GM12878 (cell line): Measurements from ENCODE around the gene DENND4C. TPM values are rescaled to one million over a fixed set of nuclear protein-coding genes. Genes with fewer than 3 reads are reported as not detected.

ENCODE experiments used
- ATAC-seq: fragments of 200-7000 bp; cut with Tn5 transposase; 3 replicates; pipeline ENCODE4 v1.9.1; 2020; ENCODE audit warnings: mild to moderate bottlenecking, moderate library complexity
- BruUV-seq: library from RNA; stranded (reverse); fragments of 400-500 nt; replicated peaks from 2 replicates; lab custom pipeline; 2021; lab: Mats Ljungman, UMichigan
- CTCF ChIA-PET: fragments of 300-600 bp; sonication (Branson Sonifier 250); formaldehyde crosslinking; extraction: SDS; loops from one replicate; lab custom pipeline; 2021; ENCODE audit warnings: inconsistent platforms; lab: Yijun Ruan, JAX
- POLR2A ChIA-PET: fragments of 350-600 bp; formaldehyde crosslinking; extraction: SDS; loops from one replicate; lab custom pipeline; 2021; ENCODE audit warnings: inconsistent platforms; lab: Charles Lee
- RAD21 ChIA-PET: fragments of 300-600 bp; sonication (Branson Sonifier 250); formaldehyde crosslinking; loops from one replicate; lab custom pipeline; 2023; ENCODE audit warnings: antibody characterized with exemption; ENCODE audit not compliant: unreplicated experiment; lab: Charles Lee
- SMC1A ChIA-PET: fragments of 300-600 bp; sonication (Branson Sonifier 250); formaldehyde crosslinking; loops from one replicate; lab custom pipeline; 2023; ENCODE audit not compliant: unreplicated experiment, uncharacterized antibody; lab: Charles Lee
- DNase-seq: peaks from one replicate; pipeline ENCODE4 v3.0.0-alpha.2; 2011; ENCODE audit warnings: low read depth, low spot score
- FAIRE-seq: peaks from 3 replicates; lab custom pipeline; 2011; peaks lifted over from hg19 to GRCh38; lab: Jason Lieb, UNC
- H2AFZ ChIP-seq: 2 replicates; pipeline ENCODE4 v1.6.0; 2011; ENCODE audit warnings: low read depth, low read length, control low read depth; ENCODE audit not compliant: control insufficient read depth
- H3K27ac ChIP-seq: 2 replicates; pipeline ENCODE4 v1.5.1; 2011; ENCODE audit warnings: control low read depth; ENCODE audit not compliant: control insufficient read depth, insufficient read depth
- H3K27me3 ChIP-seq, 2 experiments: replicated peaks in 1 of 2; 2 replicates each; pipeline versions ENCODE4 v1.6.0 to v1.6.1; 2011; ENCODE audit warnings: low read length in 1 of 2; ENCODE audit not compliant: control insufficient read depth in 2 of 2, insufficient read depth in 2 of 2
- H3K36me3 ChIP-seq, 2 experiments: 2 replicates each; pipeline ENCODE4 v1.5.1; 2011; ENCODE audit warnings: low read length in 1 of 2; ENCODE audit not compliant: control insufficient read depth in 2 of 2, insufficient read depth in 2 of 2
- H3K4me1 ChIP-seq: 2 replicates; pipeline ENCODE4 v1.6.1; 2011; ENCODE audit warnings: mild to moderate bottlenecking, low read length, moderate library complexity, mixed read lengths; ENCODE audit not compliant: control insufficient read depth, insufficient read depth
- H3K4me2 ChIP-seq: 2 replicates; pipeline ENCODE4 v1.6.0; 2011; ENCODE audit warnings: control low read depth; ENCODE audit not compliant: control insufficient read depth, insufficient read depth
- H3K4me3 ChIP-seq: fragments of 200-600 bp; sonication (generic); 2 replicates; pipeline ENCODE4 v1.5.1; 2016
- H3K79me2 ChIP-seq: 2 replicates; pipeline ENCODE4 v1.6.0; 2011; ENCODE audit warnings: low read length; ENCODE audit not compliant: control insufficient read depth, insufficient read depth
- H3K9ac ChIP-seq: 2 replicates; pipeline ENCODE4 v1.8.0; 2011; ENCODE audit warnings: low read length, control low read depth, mixed read lengths; ENCODE audit not compliant: control insufficient read depth, insufficient read depth
- H3K9me3 ChIP-seq: replicated peaks from 3 replicates; pipeline ENCODE4 v1.5.1; 2011; ENCODE audit warnings: mild to moderate bottlenecking, low read length; ENCODE audit not compliant: control insufficient read depth, insufficient read depth
- H4K20me1 ChIP-seq: 2 replicates; pipeline ENCODE4 v1.6.0; 2011; ENCODE audit not compliant: control insufficient read depth, insufficient read depth
- EGR1 ChIP-seq, 2 experiments: IDR thresholded peaks; 1 replicate in 1 of 2; 2 replicates in 1 of 2; pipeline ENCODE4 v1.6.1; 2011 to 2012; ENCODE audit warnings: low read depth in 2 of 2, low read length in 2 of 2, borderline replicate concordance in 1 of 2, mild to moderate bottlenecking in 1 of 2, moderate library complexity in 1 of 2
- ESRRA ChIP-seq: IDR thresholded peaks from 2 replicates; pipeline ENCODE4 v1.6.1; 2012; ENCODE audit warnings: mild to moderate bottlenecking, low read length, improper control_type of control experiment
- RAD21 ChIP-seq: IDR thresholded peaks from 2 replicates; pipeline ENCODE4 v1.6.1; 2011; ENCODE audit warnings: mild to moderate bottlenecking, low read depth, low read length, moderate library complexity; ENCODE audit not compliant: insufficient read depth
- SIN3A ChIP-seq: IDR thresholded peaks from 2 replicates; pipeline ENCODE4 v1.6.1; 2012; ENCODE audit warnings: low read depth, low read length, improper control_type of control experiment
- STAT1 ChIP-seq: fragments of 450-650 bp; conservative IDR thresholded peaks from 2 replicates; pipeline ENCODE4 v1.6.1; 2014; ENCODE audit warnings: antibody characterized with exemption, mild to moderate bottlenecking
- TCF7 ChIP-seq: IDR thresholded peaks from 2 replicates; pipeline ENCODE4 v1.6.1; 2014; ENCODE audit warnings: antibody characterized with exemption, borderline replicate concordance
- ZNF274 ChIP-seq: IDR thresholded peaks from one replicate; pipeline ENCODE4 v1.8.0; 2011; ENCODE audit not compliant: insufficient read length, insufficient read depth
- ZSCAN29 ChIP-seq: fragments of 450-650 bp; IDR thresholded peaks from 2 replicates; pipeline ENCODE4 v1.6.1; 2017; ENCODE audit warnings: mild to moderate bottlenecking, moderate library complexity
- WGBS: methylation state at CpG from one replicate; pipeline ENCODE4 v1.1.6; 2016; ENCODE audit warnings: low lambda C conversion rate; ENCODE audit not compliant: insufficient replicate concordance, insufficient coverage; ENCODE audit errors: missing lambda C conversion rate; 5-methylcytosine and 5-hydroxymethylcytosine counted together
- in situ Hi-C: fragments of 300-500 bp; cut with MboI; formaldehyde crosslinking; loops from 9 replicates; pipeline ENCODE4 v1.14.3; 2018; ENCODE audit warnings: mixed read lengths
- intact Hi-C: fragments of 100-400 bp; cut with micrococcal nuclease; formaldehyde crosslinking; loops from one replicate; pipeline ENCODE4 v1.14.2; 2022; ENCODE audit not compliant: unreplicated experiment
- polyA plus RNA-seq, 11 experiments: library from polyadenylated mRNA; depleted of rRNA in 4 of 11; unstranded in 6 of 11; stranded (reverse) in 5 of 11; fragments of >200 nt; fragmentation: Nextera tagmentation in 4 of 11; fragmentation: Illumina TruSeq in 1 of 11; extraction: Ambion mirVana in 4 of 11; extraction: Trizol in 1 of 11; gene quantifications; 1 replicate in 1 of 11; 2 replicates in 10 of 11; pipeline versions ENCODE4 v1.2.1 to v1.2.3, GENCODE V29; 2011 to 2016; ENCODE audit warnings: inconsistent platforms in 2 of 11, missing spikeins in 2 of 11, low read depth in 1 of 11
- total RNA-seq, 4 experiments: library from RNA; depleted of rRNA in 3 of 4; stranded (reverse); fragments of >200 nt in 3 of 4; fragmentation: Illumina TruSeq in 1 of 4; extraction: Trizol in 1 of 4; gene quantifications; 2 replicates each; pipeline versions ENCODE4 v1.2.1 to v1.2.3, GENCODE V29; 2013 to 2021
- TF ChIP-seq, protein P1 (sequence below): fragments of 450-650 bp; IDR thresholded peaks from 2 replicates; pipeline ENCODE4 v1.6.1; 2014; ENCODE audit warnings: mild to moderate bottlenecking
- TF ChIP-seq, protein P2 (sequence below): fragments of 450-650 bp; IDR thresholded peaks from 2 replicates; pipeline ENCODE4 v1.6.1; 2018; ENCODE audit warnings: borderline replicate concordance, mild to moderate bottlenecking; ENCODE audit not compliant: partially characterized antibody
- TF ChIP-seq, protein P3 (sequence below), 3 experiments: IDR thresholded peaks in 2 of 3; conservative IDR thresholded peaks in 1 of 3; 2 replicates each; pipeline ENCODE4 v1.5.1; 2011; ENCODE audit warnings: low read depth in 3 of 3, low read length in 3 of 3, mild to moderate bottlenecking in 3 of 3, control low read depth in 2 of 3, moderate library complexity in 2 of 3, inconsistent platforms in 1 of 3, mixed read lengths in 1 of 3; ENCODE audit not compliant: control insufficient read depth in 2 of 3, insufficient read depth in 1 of 3; ENCODE audit errors: extremely low read depth in 1 of 3
- TF ChIP-seq, protein P4 (sequence below): fragments of 450-650 bp; IDR thresholded peaks from 2 replicates; pipeline ENCODE4 v1.6.1; 2017; ENCODE audit warnings: mild to moderate bottlenecking
- TF ChIP-seq, protein P5 (sequence below): fragments of 450-650 bp; IDR thresholded peaks from 2 replicates; pipeline ENCODE4 v1.6.1; 2016; ENCODE audit warnings: mild to moderate bottlenecking

Gene DENND4C
- total and polyA plus RNA-seq, 10 of the 15 experiments (the other 5 are each of a cell fraction or from before 2014, with no cell fraction given): 8.2 to 49.3 (median 24.7) TPM

DNA sequence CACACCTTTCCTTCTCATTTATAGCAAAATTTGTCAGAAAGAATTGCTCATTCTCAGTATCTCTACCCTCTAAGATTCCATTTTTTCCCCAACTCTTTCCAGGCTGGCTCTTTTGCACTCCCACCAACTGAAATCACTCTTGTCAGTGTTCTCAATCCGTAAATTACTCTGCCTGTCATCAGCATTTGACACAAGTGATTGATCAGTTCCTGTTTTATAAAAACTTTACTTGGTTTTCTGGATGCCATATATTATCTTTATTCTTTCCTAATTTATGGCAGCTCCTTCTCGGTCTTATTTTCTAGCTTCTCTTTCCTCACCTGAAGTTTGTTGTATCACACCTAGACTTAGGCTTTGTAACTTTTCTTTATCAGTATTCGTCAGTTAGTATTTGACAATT is 16.4 kb downstream of the DENND4C start:
- CTCF ChIA-PET: interaction anchor here (2.6 kb wide), 1 partner anchor 14 kb away, joined by 9 read pairs; no protein-coding TSS in a partner anchor
- Histone ChIP-seq H3K4me2 (no peak overlapping the region), H3K36me3 (no peaks in the 10 kb centered on the region; a peak in 2 of 4 replicates), H3K9ac (no peak overlapping the region), H3K4me3 (no peak overlapping the region), H3K79me2 (peaks cover 66% of the 10 kb centered on the region), H3K4me1 (no peaks in the 10 kb centered on the region; the same call in 1 of the 2 replicates), H3K9me3 (no peaks in the 10 kb centered on the region; the same call in 2 of the 3 replicates), H3K27ac (no peak overlapping the region), H4K20me1 (no peaks in the 10 kb centered on the region), H2AFZ (no peak overlapping the region), H3K27me3 (no peaks in the 10 kb centered on the region)
- ATAC-seq: no peak
- no peak for FAIRE-seq
- RAD21 ChIA-PET: interaction anchor here (0.9 kb wide), 1 partner anchor 14 kb away, joined by 3 read pairs; no protein-coding TSS in a partner anchor
- no TSS peak for BruUV-seq
- in situ Hi-C loops: no loop called here
- no peak for DNase-seq
- POLR2A ChIA-PET: interaction anchor here (1.3 kb wide), 1 partner anchor 13 kb away, joined by 3 read pairs; no protein-coding TSS in a partner anchor
- intact Hi-C loops: no loop called here
- SMC1A ChIA-PET: interaction anchor here (0.9 to 1.4 kb wide), 3 partner anchors 11 to 161 kb away, joined by 3 to 4 read pairs (median 3); no protein-coding TSS in a partner anchor
- no peak for TF ChIP-seq TCF7
- TF ChIP-seq, protein P1, sequence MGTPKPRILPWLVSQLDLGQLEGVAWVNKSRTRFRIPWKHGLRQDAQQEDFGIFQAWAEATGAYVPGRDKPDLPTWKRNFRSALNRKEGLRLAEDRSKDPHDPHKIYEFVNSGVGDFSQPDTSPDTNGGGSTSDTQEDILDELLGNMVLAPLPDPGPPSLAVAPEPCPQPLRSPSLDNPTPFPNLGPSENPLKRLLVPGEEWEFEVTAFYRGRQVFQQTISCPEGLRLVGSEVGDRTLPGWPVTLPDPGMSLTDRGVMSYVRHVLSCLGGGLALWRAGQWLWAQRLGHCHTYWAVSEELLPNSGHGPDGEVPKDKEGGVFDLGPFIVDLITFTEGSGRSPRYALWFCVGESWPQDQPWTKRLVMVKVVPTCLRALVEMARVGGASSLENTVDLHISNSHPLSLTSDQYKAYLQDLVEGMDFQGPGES: no peak
- no peak for TF ChIP-seq STAT1
- TF ChIP-seq ESRRA: no peak
- no peak for TF ChIP-seq SIN3A
- TF ChIP-seq, protein P2, sequence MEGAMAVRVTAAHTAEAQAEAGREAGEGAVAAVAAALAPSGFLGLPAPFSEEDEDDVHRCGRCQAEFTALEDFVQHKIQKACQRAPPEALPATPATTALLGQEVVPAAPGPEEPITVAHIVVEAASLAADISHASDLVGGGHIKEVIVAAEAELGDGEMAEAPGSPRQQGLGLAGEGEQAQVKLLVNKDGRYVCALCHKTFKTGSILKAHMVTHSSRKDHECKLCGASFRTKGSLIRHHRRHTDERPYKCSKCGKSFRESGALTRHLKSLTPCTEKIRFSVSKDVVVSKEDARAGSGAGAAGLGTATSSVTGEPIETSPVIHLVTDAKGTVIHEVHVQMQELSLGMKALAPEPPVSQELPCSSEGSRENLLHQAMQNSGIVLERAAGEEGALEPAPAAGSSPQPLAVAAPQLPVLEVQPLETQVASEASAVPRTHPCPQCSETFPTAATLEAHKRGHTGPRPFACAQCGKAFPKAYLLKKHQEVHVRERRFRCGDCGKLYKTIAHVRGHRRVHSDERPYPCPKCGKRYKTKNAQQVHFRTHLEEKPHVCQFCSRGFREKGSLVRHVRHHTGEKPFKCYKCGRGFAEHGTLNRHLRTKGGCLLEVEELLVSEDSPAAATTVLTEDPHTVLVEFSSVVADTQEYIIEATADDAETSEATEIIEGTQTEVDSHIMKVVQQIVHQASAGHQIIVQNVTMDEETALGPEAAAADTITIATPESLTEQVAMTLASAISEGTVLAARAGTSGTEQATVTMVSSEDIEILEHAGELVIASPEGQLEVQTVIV: no peak
- no peak for TF ChIP-seq ZSCAN29
- TF ChIP-seq ZNF274: no peak
- TF ChIP-seq RAD21: no peak
- no peak for TF ChIP-seq EGR1 (IDR thresholded peaks at IDR 0.05; ENCODE audit: borderline replicate concordance in 1 of 2, low read depth in 2 of 2, low read length in 2 of 2)
- TF ChIP-seq, protein P3, sequence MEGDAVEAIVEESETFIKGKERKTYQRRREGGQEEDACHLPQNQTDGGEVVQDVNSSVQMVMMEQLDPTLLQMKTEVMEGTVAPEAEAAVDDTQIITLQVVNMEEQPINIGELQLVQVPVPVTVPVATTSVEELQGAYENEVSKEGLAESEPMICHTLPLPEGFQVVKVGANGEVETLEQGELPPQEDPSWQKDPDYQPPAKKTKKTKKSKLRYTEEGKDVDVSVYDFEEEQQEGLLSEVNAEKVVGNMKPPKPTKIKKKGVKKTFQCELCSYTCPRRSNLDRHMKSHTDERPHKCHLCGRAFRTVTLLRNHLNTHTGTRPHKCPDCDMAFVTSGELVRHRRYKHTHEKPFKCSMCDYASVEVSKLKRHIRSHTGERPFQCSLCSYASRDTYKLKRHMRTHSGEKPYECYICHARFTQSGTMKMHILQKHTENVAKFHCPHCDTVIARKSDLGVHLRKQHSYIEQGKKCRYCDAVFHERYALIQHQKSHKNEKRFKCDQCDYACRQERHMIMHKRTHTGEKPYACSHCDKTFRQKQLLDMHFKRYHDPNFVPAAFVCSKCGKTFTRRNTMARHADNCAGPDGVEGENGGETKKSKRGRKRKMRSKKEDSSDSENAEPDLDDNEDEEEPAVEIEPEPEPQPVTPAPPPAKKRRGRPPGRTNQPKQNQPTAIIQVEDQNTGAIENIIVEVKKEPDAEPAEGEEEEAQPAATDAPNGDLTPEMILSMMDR (IDR thresholded peaks at IDR 0.05 in 2 of 3, conservative IDR thresholded peaks at IDR 0.05 in 1 of 3; ENCODE audit: control insufficient read depth in 2 of 3, extremely low read depth in 1 of 3, insufficient read depth in 1 of 3, low read depth in 3 of 3, low read length in 3 of 3): no peak
- TF ChIP-seq, protein P4, sequence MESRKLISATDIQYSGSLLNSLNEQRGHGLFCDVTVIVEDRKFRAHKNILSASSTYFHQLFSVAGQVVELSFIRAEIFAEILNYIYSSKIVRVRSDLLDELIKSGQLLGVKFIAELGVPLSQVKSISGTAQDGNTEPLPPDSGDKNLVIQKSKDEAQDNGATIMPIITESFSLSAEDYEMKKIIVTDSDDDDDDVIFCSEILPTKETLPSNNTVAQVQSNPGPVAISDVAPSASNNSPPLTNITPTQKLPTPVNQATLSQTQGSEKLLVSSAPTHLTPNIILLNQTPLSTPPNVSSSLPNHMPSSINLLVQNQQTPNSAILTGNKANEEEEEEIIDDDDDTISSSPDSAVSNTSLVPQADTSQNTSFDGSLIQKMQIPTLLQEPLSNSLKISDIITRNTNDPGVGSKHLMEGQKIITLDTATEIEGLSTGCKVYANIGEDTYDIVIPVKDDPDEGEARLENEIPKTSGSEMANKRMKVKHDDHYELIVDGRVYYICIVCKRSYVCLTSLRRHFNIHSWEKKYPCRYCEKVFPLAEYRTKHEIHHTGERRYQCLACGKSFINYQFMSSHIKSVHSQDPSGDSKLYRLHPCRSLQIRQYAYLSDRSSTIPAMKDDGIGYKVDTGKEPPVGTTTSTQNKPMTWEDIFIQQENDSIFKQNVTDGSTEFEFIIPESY: no peak
- TF ChIP-seq, protein P5, sequence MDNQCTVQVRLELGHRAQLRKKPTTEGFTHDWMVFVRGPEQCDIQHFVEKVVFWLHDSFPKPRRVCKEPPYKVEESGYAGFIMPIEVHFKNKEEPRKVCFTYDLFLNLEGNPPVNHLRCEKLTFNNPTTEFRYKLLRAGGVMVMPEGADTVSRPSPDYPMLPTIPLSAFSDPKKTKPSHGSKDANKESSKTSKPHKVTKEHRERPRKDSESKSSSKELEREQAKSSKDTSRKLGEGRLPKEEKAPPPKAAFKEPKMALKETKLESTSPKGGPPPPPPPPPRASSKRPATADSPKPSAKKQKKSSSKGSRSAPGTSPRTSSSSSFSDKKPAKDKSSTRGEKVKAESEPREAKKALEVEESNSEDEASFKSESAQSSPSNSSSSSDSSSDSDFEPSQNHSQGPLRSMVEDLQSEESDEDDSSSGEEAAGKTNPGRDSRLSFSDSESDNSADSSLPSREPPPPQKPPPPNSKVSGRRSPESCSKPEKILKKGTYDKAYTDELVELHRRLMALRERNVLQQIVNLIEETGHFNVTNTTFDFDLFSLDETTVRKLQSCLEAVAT: no peak
- 98% methylated on average over 3 of the region's 3 CpGs for WGBS
